ENCODE results near the gene SLC15A5. TPM values are rescaled to one million over a fixed set of nuclear protein-coding genes. Genes with fewer than 3 reads are reported as not detected.

SLC15A5 gene
- total and polyA plus RNA-seq, 2 of the 8 experiments (the other 6 are each of a cell fraction or from before 2014, with no cell fraction given) = not detected

GRCh38 chr12:16324772-16325171, 47.3 kb upstream of the SLC15A5 start:
- Histone ChIP-seq H3K18ac (ENCODE audit: extremely low read depth, low read length) (no peak overlapping the region), H3K4me1 (replicated peaks in 1 of 4; ENCODE audit: control insufficient read depth in 3 of 4, insufficient read depth in 4 of 4, low read length in 3 of 4) (peaks cover 0 to 3% (median 3%) of the 10 kb centered on the region in 4 experiments; a peak in 1 of 7 replicates), H2AFZ (ENCODE audit: low read length) (no peak overlapping the region), H3K9ac (replicated peaks in 1 of 4; ENCODE audit: extremely low read depth in 1 of 4, low read depth in 3 of 4, low read length in 3 of 4) (no peak overlapping the region), H3K9me3 (ENCODE audit: insufficient read depth in 2 of 2, low read depth in 1 of 2, low read length in 1 of 2) (peaks cover 0 to 3% of the 10 kb centered on the region in 2 experiments; a peak in 1 of 4 replicates), H3K27ac (ENCODE audit: low read depth, low read length) (no peak overlapping the region), H2AK5ac (ENCODE audit: low read depth, low read length) (no peak overlapping the region), H3K27me3 (replicated peaks in 1 of 4; ENCODE audit: control insufficient read depth in 3 of 4, extremely low read depth in 1 of 4, insufficient read depth in 3 of 4, low read length in 3 of 4) (no peaks in the 10 kb centered on the region), H2BK20ac (ENCODE audit: low read length) (no peak overlapping the region), H2BK15ac (ENCODE audit: low read length) (no peak overlapping the region), H4K5ac (ENCODE audit: insufficient read length, low read depth, low read length) (no peak overlapping the region), H3K79me2 (ENCODE audit: control insufficient read depth in 1 of 2, insufficient read depth in 2 of 2, low read length in 2 of 2) (no peaks in the 10 kb centered on the region), H2BK12ac (ENCODE audit: low read depth, low read length) (no peak overlapping the region), H2BK5ac (ENCODE audit: low read depth, low read length) (no peak overlapping the region), H3K4me3 (ENCODE audit: extremely low read depth in 1 of 4, insufficient read depth in 2 of 4, low read depth in 3 of 4, low read length in 4 of 4) (no peak overlapping the region), H3K14ac (ENCODE audit: insufficient read length) (no peak overlapping the region), H4K20me1 (replicated peaks in 1 of 2; ENCODE audit: control insufficient read depth in 1 of 2, insufficient read depth in 2 of 2, low read length in 2 of 2) (no peaks in the 10 kb centered on the region), H4K91ac (replicated peaks; ENCODE audit: insufficient read length, low read length) (no peak overlapping the region), H3K56ac (replicated peaks; ENCODE audit: insufficient read length, low read depth, low read length) (no peak overlapping the region), H3K4ac (replicated peaks; ENCODE audit: insufficient read length, low read depth, low read length) (no peak overlapping the region), H2BK120ac (replicated peaks; ENCODE audit: low read depth, low read length) (no peak overlapping the region), H3K23me2 (ENCODE audit: low read depth, low read length) (no peaks in the 10 kb centered on the region), H3K36me3 (ENCODE audit: control insufficient read depth in 2 of 4, insufficient read depth in 4 of 4, low read length in 3 of 4) (no peaks in the 10 kb centered on the region), H4K8ac (ENCODE audit: extremely low read depth, insufficient read depth, low read length) (no peak overlapping the region), H3K79me1 (ENCODE audit: low read depth, low read length) (no peaks in the 10 kb centered on the region), H3K4me2 (ENCODE audit: insufficient read depth in 1 of 2, low read depth in 2 of 2, low read length in 2 of 2) (no peak overlapping the region), H3K23ac (ENCODE audit: insufficient read length) (no peak overlapping the region)
- TF ChIP-seq SIN3A (conservative IDR thresholded peaks at IDR 0.05 in 1 of 2, IDR thresholded peaks at IDR 0.05 in 1 of 2; ENCODE audit: low read depth in 1 of 2, low read length in 2 of 2) (no peak), HDAC2 (IDR thresholded peaks at IDR 0.05; ENCODE audit: borderline replicate concordance in 1 of 2, low read depth in 2 of 2, low read length in 2 of 2) (no peak), ATF3 (IDR thresholded peaks at IDR 0.05; ENCODE audit: insufficient read depth, low read depth, low read length) (no peak), NANOG (IDR thresholded peaks at IDR 0.05; ENCODE audit: insufficient read depth, low read depth, low read length, poor library complexity, severe bottlenecking) (no peak)
- CTCF ChIA-PET (ENCODE audit: partially characterized antibody) = no interaction called here
- FAIRE-seq (no peak), DNase-seq (ENCODE audit: low read depth in 1 of 2, low spot score in 2 of 2) (no peak)
- POLR2A ChIA-PET (ENCODE audit: partially characterized antibody) = no interaction called here
- WGBS, 2 experiments (ENCODE audit: extremely low coverage in 1 of 2, insufficient coverage in 1 of 2, insufficient read length in 1 of 2, insufficient replicate concordance in 2 of 2, low coverage in 1 of 2, low lambda C conversion rate in 2 of 2, missing lambda C conversion rate in 1 of 2) = 93% methylated on average over 3 of the region's 3 CpGs; no CpG with 5 or more reads in 1 of the 2 experiments

Data from H1 (cell line).